HG03135 (cell line): ENCODE data around the gene ARMCX4.
"Not testable (repeated sequence)": the region's sequence is repeated elsewhere in the genome, so short reads cannot be mapped to it uniquely, and the experiment has no call there.

Experiments
- ATAC-seq: cut with Tn5 transposase; IDR thresholded peaks from one replicate; pipeline ENCODE4 v1.9.1; 2021; ENCODE audit warnings: mild to moderate bottlenecking, moderate library complexity; ENCODE audit not compliant: unreplicated experiment

Gene ARMCX4

DNA sequence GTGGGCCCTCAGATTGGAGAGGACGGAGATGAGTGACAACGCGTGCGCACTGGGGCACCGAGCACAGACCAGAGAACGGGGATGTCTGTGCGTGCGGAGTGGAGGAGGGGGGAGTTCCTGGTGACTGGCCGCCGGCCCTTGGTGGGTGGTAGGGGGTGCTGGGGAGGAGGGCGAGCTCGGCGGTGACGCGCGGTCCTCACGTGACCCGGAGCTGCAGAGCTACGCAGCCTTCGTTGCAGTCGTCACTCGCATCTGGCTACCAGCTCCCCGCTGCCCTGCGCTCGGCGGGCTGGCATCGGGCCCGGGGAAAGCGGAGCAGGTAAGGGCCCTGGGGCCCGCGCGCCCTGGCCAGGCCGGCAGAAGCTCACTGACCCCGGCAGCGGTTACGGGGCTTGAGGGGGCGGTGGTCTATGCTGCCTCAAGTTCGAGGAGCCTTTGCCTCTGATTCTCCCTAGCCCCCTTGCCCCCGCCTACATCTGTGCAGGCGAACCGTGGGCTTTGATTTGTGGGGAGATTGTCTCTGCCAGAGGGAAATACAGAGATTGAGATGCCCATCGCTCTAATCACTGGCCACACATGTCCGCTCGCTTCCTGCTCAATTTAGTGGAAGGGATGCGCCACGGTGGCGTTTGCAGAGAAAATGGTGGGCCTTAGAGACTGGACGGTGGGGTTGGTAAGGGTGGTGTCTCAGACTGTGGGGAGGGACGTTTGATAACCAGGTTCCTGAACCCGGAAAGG is at the start of gene ARMCX4:
Gene ARMCX4 (plus strand): TSS at position 245 of the 738 bp plus-strand sequence. CDS start 3,134 bp downstream, outside the sequence.
- ATAC-seq, result no peak

GRCh38 chrX:101442085-101442484 is 43.2 kb upstream of the ARMCX4 start:
- no peak for ATAC-seq

GRCh38 chrX:101449279-101449678 is 36.0 kb upstream of the ARMCX4 start:
- ATAC-seq, result no peak

DNA sequence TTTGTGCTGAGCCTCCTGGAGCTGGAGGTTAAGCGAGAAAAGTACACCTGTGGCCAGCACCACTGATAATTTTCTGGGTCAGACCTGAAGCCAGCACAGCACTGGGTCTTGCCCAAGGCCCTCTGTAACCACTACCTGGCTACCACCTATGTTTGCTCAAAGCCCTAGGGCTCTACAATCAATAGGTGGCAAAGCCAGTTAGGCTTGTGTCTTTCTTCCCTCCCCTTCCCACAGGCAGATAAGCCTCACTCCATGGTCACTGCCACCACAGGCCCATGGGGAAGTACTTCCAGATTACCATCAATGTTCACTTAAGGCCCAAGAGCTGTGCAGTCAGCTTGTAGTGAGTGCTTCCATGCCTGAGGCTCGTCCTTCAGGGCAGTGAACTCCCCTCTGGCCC is 35.2 kb upstream of the ARMCX4 start:
- ATAC-seq, result no peak

DNA sequence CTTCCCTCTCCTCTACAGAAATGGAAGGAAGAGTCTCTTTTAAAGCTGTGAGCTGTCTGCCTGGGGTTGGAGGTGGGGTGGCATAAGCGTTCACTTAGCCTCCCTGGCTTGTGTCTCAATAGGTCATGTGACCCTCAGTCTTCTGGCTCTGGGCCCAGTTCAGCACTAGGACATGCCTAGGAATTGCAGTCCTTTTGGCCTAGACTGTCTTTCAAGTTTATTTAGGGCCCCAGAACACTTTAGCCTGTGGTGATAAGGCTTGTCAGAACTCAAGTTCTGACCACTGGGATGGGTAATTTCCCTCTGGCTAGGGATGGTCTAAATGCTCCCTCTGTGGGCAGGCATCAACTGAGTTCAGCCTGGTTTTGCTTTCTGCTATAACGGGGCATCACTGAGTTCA is 34.3 kb upstream of the ARMCX4 start:
- no peak for ATAC-seq

GRCh38 chrX:101452056-101452455 is 33.2 kb upstream of the ARMCX4 start:
- no peak for ATAC-seq

DNA sequence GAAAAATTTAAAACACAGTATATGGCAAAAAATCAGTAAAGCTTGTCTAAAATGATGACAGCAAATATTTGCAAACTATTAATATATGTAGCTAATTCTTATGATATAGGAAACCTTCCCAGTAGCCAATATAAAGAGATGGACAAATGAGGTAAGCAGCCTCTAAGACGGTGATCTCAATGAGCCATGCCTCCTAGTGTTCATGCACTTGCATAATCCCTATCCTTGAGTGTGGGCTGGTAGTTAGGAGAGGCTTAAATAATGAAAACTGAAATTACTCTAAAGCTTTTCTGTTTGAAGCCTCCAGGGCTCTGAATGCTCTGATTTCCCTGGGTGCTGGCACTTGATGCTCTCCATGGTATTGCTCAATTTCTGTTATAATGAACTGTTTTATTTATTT is 24.6 kb upstream of the ARMCX4 start:
- no peak for ATAC-seq

DNA sequence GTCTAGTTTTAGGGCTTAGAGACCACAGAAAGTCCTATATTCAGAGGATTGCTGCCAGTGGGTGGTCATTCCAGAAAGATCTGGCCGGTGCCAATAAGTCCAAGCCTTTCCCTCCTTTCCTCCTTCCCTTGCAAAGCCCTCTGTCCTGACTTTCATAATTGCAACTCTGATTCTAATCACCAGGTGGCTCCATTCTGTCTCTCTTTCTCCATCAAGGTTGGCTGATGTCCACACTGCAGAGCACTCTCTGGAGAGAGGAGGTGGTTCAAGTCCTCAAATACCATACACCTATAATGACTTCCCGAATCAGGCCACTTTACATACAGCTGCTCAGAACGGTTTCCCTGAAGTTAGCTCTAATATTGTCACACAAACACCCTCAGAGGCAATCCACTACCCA is 22.4 kb upstream of the ARMCX4 start:
- ATAC-seq, result no peak

- no peak for ATAC-seq
These were observed 6.9 kb upstream of the ARMCX4 start for GRCh38 chrX:101478366-101478765.

DNA sequence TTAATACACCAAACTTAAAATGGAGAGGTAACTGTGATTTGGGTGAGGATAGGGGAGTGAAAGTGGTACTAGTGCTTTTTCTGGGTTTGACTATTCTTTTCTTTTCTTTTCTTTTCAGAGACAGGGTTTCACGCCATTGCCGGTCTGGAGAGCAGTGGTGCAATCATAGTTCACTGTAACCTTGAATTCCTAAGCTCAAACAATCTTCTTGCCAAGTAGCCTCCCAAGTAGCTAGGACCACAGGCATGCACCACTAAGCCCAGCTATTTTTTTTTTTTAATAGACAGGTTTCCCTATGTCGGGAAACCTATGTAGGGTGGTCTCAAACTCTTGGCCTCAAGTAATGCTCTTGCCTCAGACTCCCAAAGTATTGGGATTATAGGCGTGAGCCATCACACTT is 3.0 kb upstream of the ARMCX4 start:
- ATAC-seq, result no peak

- no peak for ATAC-seq
These were observed 1.6 kb upstream of the ARMCX4 start for GRCh38 chrX:101483705-101484104.

GRCh38 chrX:101484135-101484534 is 1.1 kb upstream of the ARMCX4 start:
- ATAC-seq, result no peak

GRCh38 chrX:101488796-101489195 is 3.5 kb downstream of the ARMCX4 start:
- no peak for ATAC-seq

GRCh38 chrX:101491943-101492342 is 6.7 kb downstream of the ARMCX4 start:
- no peak for ATAC-seq

GRCh38 chrX:101493225-101493624 is 8.0 kb downstream of the ARMCX4 start:
- no peak for ATAC-seq

DNA sequence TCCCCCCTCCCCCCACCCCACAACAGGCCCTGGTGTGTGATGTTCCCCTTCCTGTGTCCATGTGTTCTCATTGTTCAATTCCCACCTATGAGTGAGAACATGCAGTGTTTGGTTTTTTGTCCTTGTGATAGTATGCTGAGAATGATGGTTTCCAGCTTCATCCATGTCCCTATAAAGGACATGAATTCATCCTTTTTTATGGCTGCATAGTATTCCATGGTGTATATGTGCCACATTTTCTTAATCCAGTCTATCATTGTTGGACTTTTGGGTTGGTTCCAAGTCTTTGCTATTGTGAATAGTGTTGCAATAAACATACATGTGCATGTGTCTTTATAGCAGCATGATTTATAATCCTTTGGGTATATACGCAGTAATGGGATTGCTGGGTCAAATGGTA is 17.7 kb downstream of the ARMCX4 start:
- not testable (repeated sequence) for ATAC-seq

DNA sequence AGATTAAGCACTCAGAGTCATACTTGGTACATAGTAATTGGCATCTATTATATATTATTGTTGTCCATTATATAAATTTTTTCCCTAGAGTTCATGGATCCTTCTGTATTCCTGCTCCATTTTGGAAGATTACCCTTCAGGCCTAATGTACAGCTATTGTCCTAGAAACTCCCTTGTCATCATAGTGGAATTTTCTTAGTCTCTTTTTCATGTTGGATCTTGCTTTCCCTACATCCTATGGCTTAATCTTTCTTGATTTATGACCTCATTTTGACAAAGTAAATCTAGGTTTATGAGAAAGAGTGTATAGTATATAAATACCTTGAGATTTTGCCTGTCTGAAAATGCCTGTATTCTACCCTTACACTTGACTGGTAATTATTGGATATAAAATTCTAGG is 22.1 kb downstream of the ARMCX4 start:
- ATAC-seq, result no peak

- no peak for ATAC-seq
These were observed 22.7 kb downstream of the ARMCX4 start for GRCh38 chrX:101507986-101508385.

DNA sequence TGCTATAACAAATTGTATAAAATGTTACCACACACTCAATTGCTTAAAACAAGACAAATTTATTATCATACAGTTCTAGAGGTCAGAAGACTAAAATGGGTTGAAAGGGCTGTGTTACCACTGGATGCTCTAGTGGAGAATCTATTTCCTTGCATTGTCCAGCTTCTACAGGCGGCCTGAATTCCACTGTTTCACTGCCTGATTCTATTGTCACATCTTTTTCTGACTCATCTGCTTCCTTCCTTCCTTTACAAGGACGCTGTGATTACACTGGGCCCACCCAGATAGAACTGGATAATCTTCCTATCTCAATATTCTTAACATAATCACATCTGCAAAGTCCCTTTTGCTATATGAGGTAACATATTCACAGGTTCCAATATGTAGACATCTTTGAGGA is 45.7 kb downstream of the ARMCX4 start:
- no peak for ATAC-seq
